Heart right ventricle (tissue), 16 donors: Measurements from ENCODE around the gene CHMP2A. TPM values are rescaled to one million over a fixed set of nuclear protein-coding genes. Genes with fewer than 3 reads are reported as not detected.

ENCODE experiments used
- ATAC-seq, 8 donors: fragments of 200-7000 bp; cut with Tn5 transposase; one replicate each; pipeline ENCODE4 v1.9.1; 2020; ENCODE audit warnings: mild to moderate bottlenecking in 8 of 8, moderate library complexity in 8 of 8, moderate number of reproducible peaks in 1 of 8
- DNase-seq, 2 donors: peaks; one replicate each; pipeline ENCODE4 v3.0.0-alpha.2; 2020
- H3K27ac ChIP-seq, 10 donors: fragments of 200-600 bp; sonication (generic) in 2 of 10; one replicate each; pipeline versions ENCODE4 v1.5.0 to v1.8.0; 2020 to 2022; ENCODE audit warnings: mild to moderate bottlenecking in 3 of 10
- H3K27me3 ChIP-seq, 7 donors: fragments of 200-600 bp; one replicate each; pipeline ENCODE4 v1.8.0; 2021 to 2022; ENCODE audit warnings: mild to moderate bottlenecking in 2 of 7
- H3K36me3 ChIP-seq, 9 donors: fragments of 200-600 bp; sonication (generic) in 1 of 9; one replicate each; pipeline versions ENCODE4 v1.5.0 to v1.8.0; 2020 to 2022; ENCODE audit warnings: mild to moderate bottlenecking in 2 of 9
- H3K4me1 ChIP-seq, 9 donors: fragments of 200-600 bp; sonication (generic) in 1 of 9; one replicate each; pipeline versions ENCODE4 v1.5.0 to v1.8.0; 2020 to 2022; ENCODE audit warnings: mild to moderate bottlenecking in 4 of 9
- H3K4me3 ChIP-seq, 10 donors: fragments of 200-600 bp; sonication (generic) in 2 of 10; one replicate each; pipeline versions ENCODE4 v1.5.0 to v1.8.0; 2020 to 2022; ENCODE audit warnings: mild to moderate bottlenecking in 7 of 10, moderate library complexity in 2 of 10
- H3K9me3 ChIP-seq, 11 donors: fragments of 200-600 bp in 10 of 11; sonication (generic) in 2 of 11; one replicate each; pipeline versions ENCODE4 v1.5.0 to v1.8.0; 2013 to 2022; ENCODE audit warnings: mild to moderate bottlenecking in 2 of 11, control low read depth in 1 of 11, moderate library complexity in 1 of 11
- WGBS, 2 donors: extraction: QIAGEN DNeasy Blood & Tissue Kit; methylation state at CpG; one replicate each; pipeline ENCODE4 v1.1.7; 2013; ENCODE audit warnings: inconsistent platforms in 1 of 2; 5-methylcytosine and 5-hydroxymethylcytosine counted together
- intact Hi-C, 10 donors: fragments of 100-400 bp; cut with DNase I; formaldehyde crosslinking; loops; one replicate each; pipeline versions ENCODE4 v1.11.1 to v1.14.2; 2022
- polyA plus RNA-seq, 2 donors: library from polyadenylated mRNA; stranded (reverse); fragments of 200-250 nt; gene quantifications; one replicate each; pipeline ENCODE4 v1.2.3, GENCODE V29; 2013
- total RNA-seq, 10 donors: library from RNA; stranded (reverse); fragmentation: NEBNext Ultra II Directional in 3 of 10; extraction: Animal tissue kit (Norgen Biotek cat#: 25700) in 3 of 10; gene quantifications; one replicate each; pipeline versions ENCODE4 v1.2.1 to v1.2.4, GENCODE V29; 2021 to 2023
- TF ChIP-seq, protein P1 (sequence below), 9 donors: fragments of 200-600 bp; sonication (generic) in 2 of 9; IDR thresholded peaks; one replicate each; pipeline versions ENCODE4 v1.5.0 to v1.8.0; 2021 to 2022; ENCODE audit warnings: antibody characterized with exemption in 9 of 9, mild to moderate bottlenecking in 5 of 9, moderate library complexity in 1 of 9
- donor health status: Arrhythmogenic right ventricular cardiomyopathy.
- donor health status: ischemic (EF 13 %, LVEDD 7.1; RV severe dilation, severe dysfunction).
- donor health status: healthy with polysubstance abuse.
- donor health status: DM: no; HTN: yes; CAD: no.
- donor health status: DM: no; HTN: no; CAD: no.
- donor health status: ischemic (EF 25% LVEDD 6.9; RV normal size, moderate dysfunction).
- donor health status: ischemic (EF 25% LVEDD 5.7; RV mildly dilated, moderate dysfunction).
- donor health status: healthy.
- donor health status: DM: yes; HTN: yes; CAD: no.
- donor health status: Ischemic cardiomyopathy.
- donor health status: ischemic (EF 35%, LVEDD 5.7; RV mildly dilated, moderate dysfunction).
- donor health status: nonischemic (EF 11% LVEDD 7.7; RV severe dilation, severe dysfunction).
- donor health status: DM: yes; HTN: yes; CAD: no.
- donor health status: PGD.
- donor health status: ischemic (EF 29% LVEDD 5.4; RV normal size, mild dysfunction).
- donor health status: nonischemic (EF 23%, LVEDD 6.1; RV moderate dilation, normal function).

Gene CHMP2A
- total and polyA plus RNA-seq, 12 donors: 123 to 349 (median 133) TPM

DNA sequence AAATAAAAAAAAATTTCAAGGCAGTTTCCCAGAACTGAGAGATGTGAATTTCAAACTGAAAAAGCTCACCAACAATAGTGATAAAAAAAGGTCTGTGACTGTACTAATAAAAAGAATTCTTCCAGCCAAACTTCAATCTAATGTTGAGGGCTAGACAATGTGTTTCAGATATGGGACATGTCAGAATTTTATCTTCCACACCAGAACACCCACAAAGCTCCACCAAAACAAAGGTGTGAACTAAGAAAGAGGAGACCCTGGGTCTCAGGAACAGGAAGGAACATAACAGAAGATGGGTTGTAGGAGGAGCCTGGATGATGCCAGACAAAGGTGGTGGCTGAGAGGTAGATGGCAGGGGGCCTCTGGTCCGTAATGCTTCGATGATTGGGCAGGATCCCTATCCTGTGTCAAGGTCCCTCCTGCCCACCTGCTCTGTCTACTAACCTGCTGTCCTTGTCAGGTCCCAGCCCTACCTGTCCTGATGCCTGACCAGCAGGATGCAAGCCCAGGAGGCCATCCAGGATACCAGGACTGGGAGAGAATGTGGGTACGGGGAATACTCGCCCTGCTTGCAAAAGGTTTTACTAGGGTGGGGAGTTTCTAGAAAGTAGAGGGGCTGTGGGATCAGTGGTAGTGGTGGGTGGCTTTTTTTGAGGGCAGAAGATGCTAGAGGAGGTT, 13.7 kb upstream of the CHMP2A start:
- no peak overlapping the region for H3K27ac ChIP-seq
- H3K27me3 ChIP-seq: no peaks in the 10 kb centered on the region
- H3K4me1 ChIP-seq: peaks cover 0 to 18% (median 10%) of the 10 kb centered on the region in 9 donors
- TF ChIP-seq, protein P1, sequence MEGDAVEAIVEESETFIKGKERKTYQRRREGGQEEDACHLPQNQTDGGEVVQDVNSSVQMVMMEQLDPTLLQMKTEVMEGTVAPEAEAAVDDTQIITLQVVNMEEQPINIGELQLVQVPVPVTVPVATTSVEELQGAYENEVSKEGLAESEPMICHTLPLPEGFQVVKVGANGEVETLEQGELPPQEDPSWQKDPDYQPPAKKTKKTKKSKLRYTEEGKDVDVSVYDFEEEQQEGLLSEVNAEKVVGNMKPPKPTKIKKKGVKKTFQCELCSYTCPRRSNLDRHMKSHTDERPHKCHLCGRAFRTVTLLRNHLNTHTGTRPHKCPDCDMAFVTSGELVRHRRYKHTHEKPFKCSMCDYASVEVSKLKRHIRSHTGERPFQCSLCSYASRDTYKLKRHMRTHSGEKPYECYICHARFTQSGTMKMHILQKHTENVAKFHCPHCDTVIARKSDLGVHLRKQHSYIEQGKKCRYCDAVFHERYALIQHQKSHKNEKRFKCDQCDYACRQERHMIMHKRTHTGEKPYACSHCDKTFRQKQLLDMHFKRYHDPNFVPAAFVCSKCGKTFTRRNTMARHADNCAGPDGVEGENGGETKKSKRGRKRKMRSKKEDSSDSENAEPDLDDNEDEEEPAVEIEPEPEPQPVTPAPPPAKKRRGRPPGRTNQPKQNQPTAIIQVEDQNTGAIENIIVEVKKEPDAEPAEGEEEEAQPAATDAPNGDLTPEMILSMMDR (IDR thresholded peaks at IDR 0.05): no peak
- 90 to 93% methylated on average over 4 of the region's 4 CpGs for WGBS, 2 donors
- H3K36me3 ChIP-seq: peaks cover 0 to 56% (median 9%) of the 10 kb centered on the region in 9 donors
- intact Hi-C loops: no loop called here
- no peak for DNase-seq
- no peaks in the 10 kb centered on the region for H3K9me3 ChIP-seq
- ATAC-seq: no peak
- H3K4me3 ChIP-seq: no peak overlapping the region

DNA sequence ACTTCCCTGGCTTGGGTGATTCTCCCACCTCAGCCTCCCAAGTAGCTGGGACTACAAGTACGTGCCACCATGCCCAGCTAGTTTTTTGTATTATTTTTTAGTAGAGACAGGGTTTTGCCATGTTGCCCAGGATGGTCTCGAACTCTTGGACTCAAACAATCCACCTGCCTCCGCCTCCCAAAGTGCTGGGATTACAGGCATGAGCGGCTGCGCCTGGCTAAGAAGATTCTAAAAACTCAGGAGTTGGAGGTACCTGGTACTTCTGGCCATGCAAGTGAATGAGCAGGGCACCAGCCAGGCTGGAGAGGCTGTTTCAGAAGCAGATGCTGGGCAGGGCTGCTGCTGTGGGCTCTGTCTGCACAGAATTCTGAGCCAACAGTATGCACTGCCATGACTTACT, 12.1 kb upstream of the CHMP2A start:
- Histone ChIP-seq H3K27ac (no peak overlapping the region), H3K4me1 (peaks cover 11 to 29% (median 20%) of the 10 kb centered on the region in 9 donors), H3K27me3 (peaks cover 0 to 15% (median 0%) of the 10 kb centered on the region in 7 donors), H3K4me3 (no peak overlapping the region), H3K36me3 (peaks cover 0 to 56% (median 9%) of the 10 kb centered on the region in 9 donors), H3K9me3 (no peaks in the 10 kb centered on the region)
- TF ChIP-seq, protein P1 (IDR thresholded peaks at IDR 0.05): no peak
- no peak for DNase-seq
- WGBS, 2 donors: 95 to 97% methylated on average over 5 of the region's 5 CpGs
- intact Hi-C loops: no loop called here
- no peak for ATAC-seq

DNA sequence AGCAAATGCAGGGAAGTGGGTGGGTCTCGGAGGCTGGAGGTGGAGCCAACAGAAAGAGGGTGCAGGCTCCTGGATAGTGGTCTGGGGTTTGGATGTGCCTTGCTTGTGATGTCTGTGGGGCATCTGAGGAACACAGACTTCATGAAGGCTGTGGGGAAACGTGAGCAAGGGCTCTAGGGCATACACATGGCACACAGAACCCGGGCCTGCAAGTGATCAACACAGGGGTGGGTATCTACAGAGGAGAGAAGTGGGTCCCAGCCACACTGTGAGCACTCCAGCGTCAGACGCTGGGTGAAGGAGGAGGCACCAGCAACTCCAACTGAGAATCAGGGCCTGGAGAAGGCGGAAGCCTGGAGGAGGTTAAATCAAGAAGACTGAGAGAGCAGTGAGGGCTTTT, 8.9 kb upstream of the CHMP2A start:
- Histone ChIP-seq H3K4me1 (peaks cover 16 to 44% (median 32%) of the 10 kb centered on the region in 9 donors), H3K27ac (no peak overlapping the region), H3K27me3 (peaks cover 0 to 24% (median 0%) of the 10 kb centered on the region in 7 donors), H3K36me3 (peaks cover 0 to 25% (median 4%) of the 10 kb centered on the region in 9 donors), H3K4me3 (no peak overlapping the region), H3K9me3 (no peaks in the 10 kb centered on the region)
- ATAC-seq: no peak
- no peak for DNase-seq
- TF ChIP-seq, protein P1 (IDR thresholded peaks at IDR 0.05): no peak
- WGBS, 2 donors: 68 to 73% methylated on average over 6 of the region's 6 CpGs
- intact Hi-C loops: no loop called here

DNA sequence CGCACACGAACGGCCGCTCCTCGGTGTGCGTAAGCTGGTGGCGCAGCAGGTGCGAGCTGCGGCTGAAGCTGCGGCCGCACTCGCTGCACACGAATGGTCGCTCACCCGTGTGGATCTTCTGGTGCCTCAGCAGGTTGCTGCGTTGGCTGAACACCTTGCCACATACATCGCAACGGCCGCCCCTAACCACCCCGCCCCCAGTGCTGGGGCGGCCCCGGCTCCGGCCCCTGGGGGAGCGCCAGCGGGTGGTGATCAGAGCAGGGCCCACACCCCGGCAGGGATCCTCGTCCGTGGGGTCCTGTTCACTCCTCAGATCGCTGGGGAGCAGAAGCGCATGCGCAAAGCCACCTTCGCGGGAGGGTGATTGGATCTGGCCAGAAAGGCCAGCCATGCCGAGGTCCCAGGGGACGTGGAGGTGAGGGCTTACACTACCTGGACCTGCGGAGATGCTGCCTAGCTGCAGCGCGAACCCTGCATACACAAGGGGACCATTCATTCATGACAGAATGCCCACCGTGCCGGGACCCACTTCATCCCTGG, 8.2 kb upstream of the CHMP2A start:
- DNase-seq (no peak), ATAC-seq (no peak)
- H3K4me1 ChIP-seq: peaks cover 16 to 44% (median 32%) of the 10 kb centered on the region in 9 donors
- H3K4me3 ChIP-seq: peak overlapping the region; percentile 22 to 61 (median 50)
- H3K27me3 ChIP-seq: peaks cover 0 to 24% (median 0%) of the 10 kb centered on the region in 7 donors
- WGBS, 2 donors: 4% methylated on average over 40 of the region's 40 CpGs
- H3K36me3 ChIP-seq: peaks cover 0 to 21% (median 4%) of the 10 kb centered on the region in 9 donors
- TF ChIP-seq, protein P1 (IDR thresholded peaks at IDR 0.05): no peak
- no peaks in the 10 kb centered on the region for H3K9me3 ChIP-seq
- intact Hi-C loops: no loop called here
- H3K27ac ChIP-seq: peak overlapping the region in 2 of 10 donors; percentile 31 to 38
